ENCODE data around the gene TMEM62. TPM values are rescaled to one million over a fixed set of nuclear protein-coding genes. Genes with fewer than 3 reads are reported as not detected.

Gene TMEM62
- polyA plus RNA-seq, 1 donor (not counting 4 experiments of a cell fraction or from before 2014, with no cell fraction given), result 5.5 TPM

DNA sequence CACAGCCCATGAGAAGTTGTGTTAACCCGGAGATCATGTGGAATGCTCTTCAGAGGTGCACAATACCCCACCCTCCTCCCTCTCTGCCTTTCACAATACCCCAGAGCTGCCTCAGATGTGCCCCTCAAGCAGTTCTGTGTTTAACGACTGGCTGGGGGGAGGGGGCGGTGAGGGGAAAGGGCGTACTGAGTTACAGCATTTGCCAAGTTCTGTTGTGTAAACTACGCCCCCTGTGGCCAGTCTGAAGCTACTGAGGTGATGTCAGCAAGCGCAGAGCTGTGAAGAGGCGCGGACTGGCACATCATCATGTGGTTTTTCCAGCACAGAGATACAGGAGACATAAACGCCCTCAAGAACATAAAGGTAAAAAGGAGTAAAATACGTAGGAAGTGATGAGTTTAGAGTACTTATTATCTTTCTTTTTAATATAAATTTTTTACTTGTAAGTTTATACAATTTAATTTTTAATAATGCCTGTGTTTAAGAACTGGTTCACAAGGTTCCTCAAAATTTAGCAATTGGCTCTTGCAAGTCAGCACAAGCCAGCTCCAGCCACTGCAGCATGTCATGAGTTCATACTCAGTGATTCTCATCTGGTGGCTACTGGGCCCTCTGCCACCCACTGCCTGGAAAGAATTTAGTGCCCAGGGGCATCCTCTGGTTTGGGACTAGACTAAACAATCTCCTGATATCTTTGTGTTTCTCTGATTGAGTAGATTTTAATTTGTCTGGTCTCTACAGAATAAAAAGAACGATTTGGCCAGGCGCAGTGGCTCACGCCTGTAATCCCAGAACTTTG is 85.7 kb downstream of the TMEM62 start:
- Histone ChIP-seq H3K4me1 (ENCODE audit: control insufficient read depth, extremely low read depth, insufficient read depth, low read length) (peaks cover 8% of the 10 kb centered on the region), H3K79me2 (ENCODE audit: control insufficient read depth, insufficient read depth, low read length) (no peaks in the 10 kb centered on the region), H4K20me1 (ENCODE audit: control insufficient read depth, extremely low read depth, insufficient read depth, low read length) (no peaks in the 10 kb centered on the region), H2AFZ (ENCODE audit: control insufficient read depth, low read length) (peak overlapping the region; percentile 78), H3K4me2 (ENCODE audit: control insufficient read depth, extremely low read depth, insufficient read depth, low read depth, low read length) (peak overlapping the region; percentile 68), H3K4me3 (ENCODE audit: control insufficient read depth in 2 of 3, extremely low read depth in 1 of 3, insufficient read depth in 2 of 3, low read depth in 1 of 3, low read length in 3 of 3) (peak overlapping the region in 1 of 3 experiments; percentile 6), H3K27me3 (ENCODE audit: control insufficient read depth, extremely low read depth, insufficient read depth, low read length) (no peaks in the 10 kb centered on the region), H3K36me3 (ENCODE audit: control insufficient read depth in 2 of 2, extremely low read depth in 1 of 2, insufficient read depth in 2 of 2, low read length in 2 of 2) (no peaks in the 10 kb centered on the region), H3K9me3 (ENCODE audit: control insufficient read depth, low read depth, low read length) (no peaks in the 10 kb centered on the region), H3K27ac (ENCODE audit: control insufficient read depth, insufficient read depth, low read length) (peak overlapping the region; percentile 71), H3K9me1 (ENCODE audit: control insufficient read depth, extremely low read depth, insufficient read depth, low read length) (no peaks in the 10 kb centered on the region), H3K9ac (ENCODE audit: control insufficient read depth, extremely low read depth, insufficient read depth, low read length) (peak overlapping the region; percentile 52)
- TF ChIP-seq EZH2 (IDR thresholded peaks at IDR 0.05; ENCODE audit: low read length), result no peak
- TF ChIP-seq, protein P1, sequence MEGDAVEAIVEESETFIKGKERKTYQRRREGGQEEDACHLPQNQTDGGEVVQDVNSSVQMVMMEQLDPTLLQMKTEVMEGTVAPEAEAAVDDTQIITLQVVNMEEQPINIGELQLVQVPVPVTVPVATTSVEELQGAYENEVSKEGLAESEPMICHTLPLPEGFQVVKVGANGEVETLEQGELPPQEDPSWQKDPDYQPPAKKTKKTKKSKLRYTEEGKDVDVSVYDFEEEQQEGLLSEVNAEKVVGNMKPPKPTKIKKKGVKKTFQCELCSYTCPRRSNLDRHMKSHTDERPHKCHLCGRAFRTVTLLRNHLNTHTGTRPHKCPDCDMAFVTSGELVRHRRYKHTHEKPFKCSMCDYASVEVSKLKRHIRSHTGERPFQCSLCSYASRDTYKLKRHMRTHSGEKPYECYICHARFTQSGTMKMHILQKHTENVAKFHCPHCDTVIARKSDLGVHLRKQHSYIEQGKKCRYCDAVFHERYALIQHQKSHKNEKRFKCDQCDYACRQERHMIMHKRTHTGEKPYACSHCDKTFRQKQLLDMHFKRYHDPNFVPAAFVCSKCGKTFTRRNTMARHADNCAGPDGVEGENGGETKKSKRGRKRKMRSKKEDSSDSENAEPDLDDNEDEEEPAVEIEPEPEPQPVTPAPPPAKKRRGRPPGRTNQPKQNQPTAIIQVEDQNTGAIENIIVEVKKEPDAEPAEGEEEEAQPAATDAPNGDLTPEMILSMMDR (optimal IDR thresholded peaks at IDR 0.05 in 1 of 3, IDR thresholded peaks at IDR 0.05 in 1 of 3, conservative IDR thresholded peaks at IDR 0.05 in 1 of 3; ENCODE audit: extremely low read depth in 1 of 3, insufficient read depth in 2 of 3, low read length in 3 of 3), result peak; percentile 78 to 84 (median 79)
- dilution Hi-C loops (cut with MboI; ENCODE audit: extremely low pct_ligation_motif_present, low sequenced_read_pairs), result no loop called here
- FAIRE-seq (peak; percentile 91), DNase-seq (ENCODE audit: low read depth, low spot score) (peak; percentile 80)

DNA sequence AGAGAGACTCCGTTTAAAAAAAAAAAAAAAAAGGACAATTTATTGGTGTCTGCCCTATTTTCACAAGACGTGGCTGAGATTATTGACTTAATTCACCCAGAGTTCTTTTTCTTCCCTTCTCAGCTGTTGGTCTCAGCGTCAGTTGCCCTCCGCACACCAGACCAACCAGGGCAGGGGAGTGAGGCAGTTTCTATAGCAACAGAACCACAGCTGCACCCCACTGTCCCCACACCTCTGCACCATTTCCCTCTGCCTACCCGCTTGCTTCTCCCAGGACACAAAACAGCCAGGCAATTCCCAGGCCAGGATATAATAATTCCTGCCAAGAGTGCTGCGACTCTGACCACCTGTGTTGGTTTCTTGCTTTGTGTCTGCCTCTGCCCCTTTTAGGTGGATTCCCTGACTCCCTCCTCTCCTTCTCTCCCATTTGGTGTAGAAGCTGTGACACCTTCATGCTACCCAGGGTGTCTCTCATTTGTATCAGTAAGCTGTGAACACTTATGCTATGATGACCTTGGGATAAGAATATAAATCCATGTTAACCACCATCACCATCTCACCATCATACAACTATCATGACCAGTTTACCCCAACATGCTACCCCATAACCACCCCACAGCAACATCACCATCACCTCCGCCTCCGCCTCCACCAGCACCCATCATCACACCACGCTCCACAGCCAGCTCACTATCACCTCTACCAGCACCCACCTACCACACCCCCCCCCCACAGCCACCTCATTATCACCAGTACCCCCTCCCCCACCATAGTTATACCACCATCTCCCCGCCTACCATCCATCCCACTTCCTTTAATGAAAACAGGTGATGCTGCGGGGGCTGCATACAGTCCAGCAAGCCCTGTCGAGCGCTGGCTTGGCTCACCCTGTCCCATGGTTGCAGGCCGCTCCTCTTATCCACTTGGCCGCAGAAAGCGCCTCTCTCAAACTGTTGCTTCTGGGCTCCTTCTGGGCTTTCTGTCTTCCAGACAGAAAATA is 86.8 kb downstream of the TMEM62 start:
- no peak for FAIRE-seq
- H3K27me3 ChIP-seq (ENCODE audit: control insufficient read depth, extremely low read depth, insufficient read depth, low read length), result no peaks in the 10 kb centered on the region
- no peaks in the 10 kb centered on the region for H3K36me3 ChIP-seq (ENCODE audit: control insufficient read depth in 2 of 2, extremely low read depth in 1 of 2, insufficient read depth in 2 of 2, low read length in 2 of 2)
- H3K9me3 ChIP-seq (ENCODE audit: control insufficient read depth, low read depth, low read length), result no peaks in the 10 kb centered on the region
- no peak overlapping the region for H3K9ac ChIP-seq (ENCODE audit: control insufficient read depth, extremely low read depth, insufficient read depth, low read length)
- no peak overlapping the region for H3K4me3 ChIP-seq (ENCODE audit: control insufficient read depth in 2 of 3, extremely low read depth in 1 of 3, insufficient read depth in 2 of 3, low read depth in 1 of 3, low read length in 3 of 3)
- H3K27ac ChIP-seq (ENCODE audit: control insufficient read depth, insufficient read depth, low read length), result peak overlapping the region; percentile 71
- no peak for TF ChIP-seq EZH2 (IDR thresholded peaks at IDR 0.05; ENCODE audit: low read length)
- TF ChIP-seq, protein P1 (optimal IDR thresholded peaks at IDR 0.05 in 1 of 3, IDR thresholded peaks at IDR 0.05 in 1 of 3, conservative IDR thresholded peaks at IDR 0.05 in 1 of 3; ENCODE audit: extremely low read depth in 1 of 3, insufficient read depth in 2 of 3, low read length in 3 of 3), result no peak
- DNase-seq (ENCODE audit: low read depth, low spot score), result no peak
- H3K9me1 ChIP-seq (ENCODE audit: control insufficient read depth, extremely low read depth, insufficient read depth, low read length), result no peaks in the 10 kb centered on the region
- no peaks in the 10 kb centered on the region for H3K79me2 ChIP-seq (ENCODE audit: control insufficient read depth, insufficient read depth, low read length)
- H3K4me1 ChIP-seq (ENCODE audit: control insufficient read depth, extremely low read depth, insufficient read depth, low read length), result peaks cover 8% of the 10 kb centered on the region
- H4K20me1 ChIP-seq (ENCODE audit: control insufficient read depth, extremely low read depth, insufficient read depth, low read length), result no peaks in the 10 kb centered on the region
- no peak overlapping the region for H2AFZ ChIP-seq (ENCODE audit: control insufficient read depth, low read length)
- dilution Hi-C loops (cut with MboI; ENCODE audit: extremely low pct_ligation_motif_present, low sequenced_read_pairs), result no loop called here
- no peak overlapping the region for H3K4me2 ChIP-seq (ENCODE audit: control insufficient read depth, extremely low read depth, insufficient read depth, low read depth, low read length)
